Stimulated activated CD4-positive, alpha-beta T cell treated with anti-CD3 and anti-CD28 coated beads, Interleukin-4, amount 100 ng/mL, for 48 hours (primary cell): Measurements from ENCODE around the gene ZMYND8.
"Not testable (repeated sequence)": the region's sequence is repeated elsewhere in the genome, so short reads cannot be mapped to it uniquely, and the experiment has no call there.

Experiments used
- DNase-seq, 2 donors: peaks; one replicate each; pipeline ENCODE4 v3.0.0-alpha.2; 2020; ENCODE audit warnings: low read depth in 2 of 2

ZMYND8 gene

GRCh38 chr20:47286681-47287080 is 69.8 kb downstream of the ZMYND8 start:
- DNase-seq, result no peak

GRCh38 chr20:47285189-47285588 is 71.3 kb downstream of the ZMYND8 start:
- no peak for DNase-seq

GRCh38 chr20:47284373-47284772 is 72.1 kb downstream of the ZMYND8 start:
- no peak for DNase-seq

GRCh38 chr20:47283411-47283810 is 73.1 kb downstream of the ZMYND8 start:
- DNase-seq, result no peak

GRCh38 chr20:47282864-47283263 is 73.6 kb downstream of the ZMYND8 start:
- no peak for DNase-seq

GRCh38 chr20:47281376-47281775 is 75.1 kb downstream of the ZMYND8 start:
- DNase-seq, result no peak

- no peak for DNase-seq
Measured at GRCh38 chr20:47280668-47281067, 75.8 kb downstream of the ZMYND8 start.

GRCh38 chr20:47280228-47280627 is 76.3 kb downstream of the ZMYND8 start:
- no peak for DNase-seq

- DNase-seq, result no peak
Measured at GRCh38 chr20:47278907-47279348, 77.6 kb downstream of the ZMYND8 start.

- DNase-seq, result not testable (repeated sequence)
Measured at GRCh38 chr20:47277535-47277872, 79.0 kb downstream of the ZMYND8 start.

- no peak for DNase-seq
Measured at GRCh38 chr20:47276851-47277534, 79.5 kb downstream of the ZMYND8 start.

- DNase-seq, result no peak
Measured at GRCh38 chr20:47276251-47276650, 80.2 kb downstream of the ZMYND8 start.

- no peak for DNase-seq
Measured at GRCh38 chr20:47275548-47275947, 81.0 kb downstream of the ZMYND8 start.

- peak in 1 of 2 donors; percentile 24 for DNase-seq
Measured at GRCh38 chr20:47274401-47275108, 81.9 kb downstream of the ZMYND8 start.

GRCh38 chr20:47273591-47274235 is 82.8 kb downstream of the ZMYND8 start:
- DNase-seq, result no peak

- DNase-seq, result peak; percentile 12 to 42
Measured at GRCh38 chr20:47272893-47273590, 83.5 kb downstream of the ZMYND8 start.

- no peak for DNase-seq
Measured at GRCh38 chr20:47271046-47271615, 85.4 kb downstream of the ZMYND8 start.

GRCh38 chr20:47269309-47270165 is 87.0 kb downstream of the ZMYND8 start:
- DNase-seq, result no peak

- no peak for DNase-seq
Measured at GRCh38 chr20:47267621-47268020, 88.9 kb downstream of the ZMYND8 start.

- no peak for DNase-seq
Measured at GRCh38 chr20:47266847-47267515, 89.5 kb downstream of the ZMYND8 start.
